HepG2 (cell line): ENCODE results near the gene PTPRC. TPM values are rescaled to one million over a fixed set of nuclear protein-coding genes. Genes with fewer than 3 reads are reported as not detected.

ENCODE experiments used
- CBFB ChIP-seq: sonication (generic); formaldehyde crosslinking; IDR thresholded peaks from 2 replicates; pipeline ENCODE4 v1.4.0; 2020; ENCODE audit warnings: missing genetic modification reagents
- CREM ChIP-seq, 2 experiments: sonication (generic) in 1 of 2; formaldehyde crosslinking in 1 of 2; IDR thresholded peaks; 2 replicates each; pipeline versions ENCODE4 v1.4.0 to v1.6.1; 2016 to 2020; ENCODE audit warnings: antibody characterized with exemption in 1 of 2, mild to moderate bottlenecking in 1 of 2, missing genetic modification reagents in 1 of 2
- RXRA ChIP-seq: sonication (generic); formaldehyde crosslinking; IDR thresholded peaks from 2 replicates; pipeline ENCODE4 v1.5.1; 2020; ENCODE audit warnings: missing genetic modification reagents
- ZBTB7A ChIP-seq: sonication (generic); formaldehyde crosslinking; IDR thresholded peaks from 2 replicates; pipeline ENCODE4 v1.8.0; 2022; ENCODE audit warnings: mild to moderate bottlenecking, missing genetic modification reagents
- ZNF382 ChIP-seq: sonication (generic); formaldehyde crosslinking; IDR thresholded peaks from 2 replicates; pipeline ENCODE4 v1.5.0; 2020; ENCODE audit warnings: missing genetic modification reagents, mild to moderate bottlenecking, borderline replicate concordance
- ZNF468 ChIP-seq: sonication (generic); formaldehyde crosslinking; IDR thresholded peaks from 2 replicates; pipeline ENCODE4 v1.8.0; 2022; ENCODE audit warnings: mild to moderate bottlenecking, moderate library complexity, missing genetic modification reagents
- ZSCAN12 ChIP-seq: sonication (generic); formaldehyde crosslinking; IDR thresholded peaks from 2 replicates; pipeline ENCODE4 v1.9.0; 2021; ENCODE audit warnings: mild to moderate bottlenecking, missing genetic modification reagents
- polyA plus RNA-seq, 8 experiments: library from polyadenylated mRNA; depleted of rRNA in 3 of 8; stranded (reverse) in 7 of 8; unstranded in 1 of 8; fragments of >200 nt; fragmentation: Illumina TruSeq in 4 of 8; extraction: Trizol in 4 of 8; gene quantifications; 2 replicates each; pipeline versions ENCODE4 v1.2.1 to v1.2.3, GENCODE V29; 2011 to 2016; ENCODE audit warnings: low read depth in 4 of 8, missing spikeins in 1 of 8, mixed read lengths in 1 of 8; ENCODE audit not compliant: insufficient read depth in 1 of 8
- total RNA-seq, 5 experiments: library from RNA; depleted of rRNA; stranded (reverse); fragments of >200 nt; fragmentation: Illumina TruSeq; extraction: Trizol; gene quantifications; 2 replicates each; pipeline ENCODE4 v1.2.3, GENCODE V29; 2016; ENCODE audit warnings: low read depth in 1 of 5
- TF ChIP-seq, protein P1 (sequence below): sonication (generic); formaldehyde crosslinking; IDR thresholded peaks from 2 replicates; pipeline ENCODE4 v1.8.1; 2023; ENCODE audit warnings: mild to moderate bottlenecking, moderate library complexity, missing genetic modification reagents
- TF ChIP-seq, protein P2 (sequence below): sonication (generic); formaldehyde crosslinking; IDR thresholded peaks from 2 replicates; pipeline ENCODE4 v1.4.0; 2020; ENCODE audit warnings: mild to moderate bottlenecking, missing genetic modification reagents, borderline replicate concordance

The PTPRC gene
- total and polyA plus RNA-seq, 2 of the 13 experiments (the other 11 are each of a cell fraction or from before 2014, with no cell fraction given): not detected

DNA sequence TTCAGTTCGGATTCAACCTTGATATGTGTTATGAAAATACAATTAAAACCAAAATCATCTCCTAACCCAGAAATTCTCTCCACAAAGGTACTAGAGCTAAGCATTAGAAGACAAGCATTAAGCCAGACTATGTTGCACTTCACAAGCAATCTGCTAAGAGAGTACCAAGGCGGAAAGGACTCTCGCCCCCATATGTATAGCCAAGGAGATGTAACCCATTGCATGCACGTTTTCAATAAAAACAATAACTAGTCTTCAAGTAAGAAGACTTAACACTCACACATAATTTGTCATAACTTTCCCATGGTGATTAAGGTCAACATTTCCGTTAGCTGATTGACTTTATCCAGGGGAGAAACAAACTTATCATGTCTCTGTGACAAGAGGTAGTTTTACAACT is 27.6 kb upstream of the PTPRC start (continued):
- TF ChIP-seq CREM (IDR thresholded peaks at IDR 0.05) (no peak), CREM (CRISPR knock-in tag; IDR thresholded peaks at IDR 0.05) (no peak), CBFB (no peak), ZNF382 (CRISPR knock-in tag) (no peak), ZNF468 (no peak), ZSCAN12 (no peak), RXRA (no peak), ZBTB7A (CRISPR knock-in tag) (no peak)
- TF ChIP-seq, protein P1, sequence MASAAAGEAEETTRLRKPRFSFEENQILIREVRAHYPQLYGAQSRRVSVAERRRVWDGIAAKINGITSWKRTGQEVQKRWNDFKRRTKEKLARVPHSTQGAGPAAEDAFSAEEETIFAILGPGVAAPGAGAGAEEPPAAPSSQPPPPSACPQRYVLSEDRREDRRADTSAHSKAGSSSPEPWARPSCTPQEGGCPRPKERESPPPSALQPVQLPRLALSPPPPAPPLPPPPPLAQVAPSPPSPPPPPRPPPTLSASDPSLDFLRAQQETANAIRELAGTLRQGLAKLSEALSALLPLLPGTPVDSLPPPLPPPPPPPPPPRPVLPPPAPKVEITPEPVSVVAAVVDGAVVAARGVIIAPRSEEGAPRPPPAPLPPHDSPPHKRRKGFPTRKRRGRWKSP (CRISPR knock-in tag): no peak
- TF ChIP-seq, protein P2, sequence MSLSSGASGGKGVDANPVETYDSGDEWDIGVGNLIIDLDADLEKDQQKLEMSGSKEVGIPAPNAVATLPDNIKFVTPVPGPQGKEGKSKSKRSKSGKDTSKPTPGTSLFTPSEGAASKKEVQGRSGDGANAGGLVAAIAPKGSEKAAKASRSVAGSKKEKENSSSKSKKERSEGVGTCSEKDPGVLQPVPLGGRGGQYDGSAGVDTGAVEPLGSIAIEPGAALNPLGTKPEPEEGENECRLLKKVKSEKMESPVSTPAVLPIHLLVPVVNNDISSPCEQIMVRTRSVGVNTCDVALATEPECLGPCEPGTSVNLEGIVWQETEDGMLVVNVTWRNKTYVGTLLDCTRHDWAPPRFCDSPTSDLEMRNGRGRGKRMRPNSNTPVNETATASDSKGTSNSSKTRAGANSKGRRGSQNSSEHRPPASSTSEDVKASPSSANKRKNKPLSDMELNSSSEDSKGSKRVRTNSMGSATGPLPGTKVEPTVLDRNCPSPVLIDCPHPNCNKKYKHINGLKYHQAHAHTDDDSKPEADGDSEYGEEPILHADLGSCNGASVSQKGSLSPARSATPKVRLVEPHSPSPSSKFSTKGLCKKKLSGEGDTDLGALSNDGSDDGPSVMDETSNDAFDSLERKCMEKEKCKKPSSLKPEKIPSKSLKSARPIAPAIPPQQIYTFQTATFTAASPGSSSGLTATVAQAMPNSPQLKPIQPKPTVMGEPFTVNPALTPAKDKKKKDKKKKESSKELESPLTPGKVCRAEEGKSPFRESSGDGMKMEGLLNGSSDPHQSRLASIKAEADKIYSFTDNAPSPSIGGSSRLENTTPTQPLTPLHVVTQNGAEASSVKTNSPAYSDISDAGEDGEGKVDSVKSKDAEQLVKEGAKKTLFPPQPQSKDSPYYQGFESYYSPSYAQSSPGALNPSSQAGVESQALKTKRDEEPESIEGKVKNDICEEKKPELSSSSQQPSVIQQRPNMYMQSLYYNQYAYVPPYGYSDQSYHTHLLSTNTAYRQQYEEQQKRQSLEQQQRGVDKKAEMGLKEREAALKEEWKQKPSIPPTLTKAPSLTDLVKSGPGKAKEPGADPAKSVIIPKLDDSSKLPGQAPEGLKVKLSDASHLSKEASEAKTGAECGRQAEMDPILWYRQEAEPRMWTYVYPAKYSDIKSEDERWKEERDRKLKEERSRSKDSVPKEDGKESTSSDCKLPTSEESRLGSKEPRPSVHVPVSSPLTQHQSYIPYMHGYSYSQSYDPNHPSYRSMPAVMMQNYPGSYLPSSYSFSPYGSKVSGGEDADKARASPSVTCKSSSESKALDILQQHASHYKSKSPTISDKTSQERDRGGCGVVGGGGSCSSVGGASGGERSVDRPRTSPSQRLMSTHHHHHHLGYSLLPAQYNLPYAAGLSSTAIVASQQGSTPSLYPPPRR: no peak
